ENCODE data around the gene MTA1.

The MTA1 gene

DNA sequence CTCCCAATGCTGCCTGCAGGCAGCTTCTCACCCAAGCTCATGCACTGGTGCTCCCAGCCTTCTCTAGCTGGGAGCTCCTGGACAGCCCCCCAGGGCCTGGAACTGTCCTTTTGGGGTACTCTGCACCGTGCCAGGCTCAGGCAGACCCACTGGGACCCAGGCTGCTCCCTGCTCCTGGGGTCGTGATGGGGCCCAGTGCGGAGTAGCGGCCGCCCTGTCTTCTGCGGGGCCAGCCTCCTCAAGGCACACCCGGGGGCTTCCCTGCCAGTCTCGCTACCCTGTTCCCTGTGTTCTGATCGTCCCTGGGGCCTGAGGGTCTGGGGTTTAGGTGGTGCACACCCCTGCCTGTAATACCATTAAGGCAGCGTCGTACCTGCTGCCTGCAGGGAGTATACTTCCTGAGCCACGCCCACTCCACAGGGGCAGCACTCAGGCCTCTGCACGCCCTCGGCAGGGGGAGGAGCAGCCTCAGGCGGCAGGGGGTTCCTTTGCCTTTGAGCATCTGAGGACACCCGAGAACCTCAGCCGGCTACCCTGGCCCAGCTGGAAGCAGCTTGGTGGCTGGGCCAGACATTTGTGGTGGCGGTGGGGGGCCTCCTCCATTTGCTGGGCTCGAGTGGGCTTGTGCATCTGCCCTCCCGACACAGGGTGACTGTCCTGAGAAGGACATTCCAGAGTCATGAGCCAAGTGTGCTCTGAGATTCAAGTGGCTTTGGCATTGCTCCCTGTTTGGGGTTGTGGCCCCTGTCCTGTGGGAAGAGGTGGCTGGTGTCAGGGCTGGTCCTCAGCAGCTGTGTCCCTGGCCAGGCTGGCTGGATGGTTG is 45.8 kb downstream of the MTA1 start:
- no peak for DNase-seq (ENCODE audit: low read depth)

DNA sequence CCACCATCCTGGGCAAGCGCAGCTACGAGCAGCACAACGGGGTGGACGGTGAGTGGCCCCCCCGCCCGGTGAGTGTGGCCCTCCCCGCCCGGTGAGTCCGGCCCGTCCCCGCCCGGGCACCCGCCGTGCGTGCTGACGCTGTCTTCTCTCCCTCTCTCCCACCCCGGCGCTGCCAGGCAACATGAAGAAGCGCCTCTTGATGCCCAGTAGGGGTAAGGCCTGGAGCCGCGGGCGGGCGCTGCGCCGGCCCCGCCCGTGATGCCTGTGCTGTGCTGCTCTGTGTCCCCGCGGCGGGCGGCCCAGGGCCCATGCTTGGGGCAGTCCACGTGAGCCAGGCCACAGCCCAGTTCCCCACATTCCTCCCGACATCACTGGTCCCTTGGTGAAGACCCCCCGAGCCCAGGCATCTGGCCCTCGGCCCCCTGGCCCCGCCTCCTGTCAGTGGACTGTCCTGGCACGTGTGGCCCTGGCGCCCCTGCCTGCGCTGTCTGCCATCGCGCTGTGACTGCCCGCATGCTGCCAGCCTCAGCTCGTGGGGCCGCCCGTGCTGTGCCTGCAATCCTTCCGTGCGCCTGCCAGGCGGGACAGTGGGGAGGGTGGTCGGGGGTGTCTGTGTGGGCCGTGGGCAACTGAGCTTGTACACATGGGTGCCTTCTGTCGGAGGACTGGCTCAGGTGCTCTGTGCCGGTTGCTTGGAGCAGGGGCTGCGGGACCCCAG is 47.1 kb downstream of the MTA1 start:
- no peak for DNase-seq (ENCODE audit: low read depth)

DNA sequence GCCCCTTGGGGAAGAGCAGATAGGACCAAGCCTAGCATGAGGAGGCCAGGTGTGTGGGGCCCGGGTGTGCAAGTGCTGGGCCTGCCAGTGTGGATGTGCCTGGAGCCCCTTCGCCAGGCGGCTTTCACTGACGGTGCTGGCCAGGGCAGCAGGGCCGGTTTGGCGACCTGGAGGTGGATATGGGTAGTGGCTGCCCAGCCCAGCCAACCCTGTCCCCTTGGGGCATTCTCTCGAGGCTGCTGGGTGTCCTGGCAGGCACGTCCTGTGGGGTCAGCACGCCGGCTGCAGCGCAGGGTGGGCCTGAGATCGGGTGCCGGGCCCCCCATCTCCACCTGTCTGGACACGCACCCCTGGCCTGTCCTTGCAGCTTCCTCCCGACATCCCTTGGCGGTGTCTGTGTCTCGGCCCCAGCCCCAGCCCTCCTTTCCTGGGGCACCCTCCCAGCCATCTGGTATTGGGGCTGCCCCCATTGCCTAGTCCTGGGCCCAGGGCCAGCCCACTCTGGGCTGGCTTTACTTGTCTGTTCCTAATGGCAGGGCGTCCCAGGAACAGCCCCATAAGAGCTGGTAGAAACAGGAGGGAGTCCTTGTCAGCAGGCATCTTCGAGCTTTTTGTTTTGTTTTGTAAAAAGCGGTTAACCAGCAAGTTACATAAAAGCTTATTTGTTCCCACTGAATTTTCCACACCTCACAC is 47.8 kb downstream of the MTA1 start:
- DNase-seq (ENCODE audit: low read depth), result no peak

DNA sequence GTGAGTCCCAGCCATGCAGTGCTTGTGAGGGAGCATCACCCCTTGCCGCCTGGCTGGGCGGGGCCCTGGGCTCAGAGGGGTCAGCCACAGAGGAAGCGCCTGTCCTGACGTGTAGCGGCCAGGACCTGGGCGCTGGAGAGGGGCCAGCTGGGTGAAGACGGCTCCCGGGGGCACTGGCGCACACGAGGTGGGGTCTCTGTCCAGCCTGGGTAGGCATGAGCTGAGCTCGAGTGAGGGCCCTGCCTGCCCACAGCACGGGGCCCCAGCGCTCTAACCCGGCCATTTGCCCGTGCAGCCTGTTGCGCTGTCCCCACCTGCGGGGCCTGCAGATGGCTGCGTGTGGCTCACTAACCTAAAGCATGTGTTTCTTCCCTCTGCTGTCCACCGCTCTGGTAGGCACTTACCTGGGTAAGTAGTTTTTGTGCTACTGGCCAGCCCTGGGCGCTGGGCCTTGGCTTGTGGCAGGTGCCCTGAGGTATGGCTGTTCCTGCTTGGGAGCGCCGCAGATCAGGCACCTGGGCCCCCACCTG is 48.4 kb downstream of the MTA1 start:
- DNase-seq (ENCODE audit: low read depth), result no peak

DNA sequence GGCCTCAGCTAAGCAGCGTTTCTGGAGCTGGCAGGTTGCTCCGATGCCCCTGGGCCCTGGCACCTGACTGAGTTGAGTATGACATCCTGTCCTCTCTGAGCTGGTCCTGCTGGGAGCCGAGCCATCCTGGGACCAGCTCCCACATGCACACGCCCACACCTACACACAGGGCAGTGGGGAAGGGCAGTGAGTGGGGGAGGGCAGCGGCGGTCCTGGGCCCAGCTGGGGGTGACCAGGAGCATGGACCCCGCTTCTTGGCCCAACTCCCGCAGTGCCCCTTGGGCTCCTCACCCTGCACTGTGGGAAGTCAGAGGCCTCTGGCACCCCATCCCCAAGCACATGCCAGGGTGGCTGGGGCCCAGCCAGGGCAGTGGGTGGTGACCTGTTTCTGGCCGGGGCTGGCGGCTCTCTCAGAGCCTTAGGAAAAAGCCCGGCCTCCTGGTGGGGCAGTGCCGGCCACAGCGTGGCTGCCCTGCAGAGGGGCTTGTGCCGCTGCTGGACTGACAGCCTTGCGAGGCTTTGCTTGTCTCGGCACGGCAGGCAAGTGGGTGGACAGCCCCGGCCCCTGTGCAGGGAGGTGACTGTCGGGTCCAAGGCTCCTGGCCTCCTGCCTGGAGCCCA is 49.1 kb downstream of the MTA1 start:
- no peak for DNase-seq (ENCODE audit: low read depth)

DNA sequence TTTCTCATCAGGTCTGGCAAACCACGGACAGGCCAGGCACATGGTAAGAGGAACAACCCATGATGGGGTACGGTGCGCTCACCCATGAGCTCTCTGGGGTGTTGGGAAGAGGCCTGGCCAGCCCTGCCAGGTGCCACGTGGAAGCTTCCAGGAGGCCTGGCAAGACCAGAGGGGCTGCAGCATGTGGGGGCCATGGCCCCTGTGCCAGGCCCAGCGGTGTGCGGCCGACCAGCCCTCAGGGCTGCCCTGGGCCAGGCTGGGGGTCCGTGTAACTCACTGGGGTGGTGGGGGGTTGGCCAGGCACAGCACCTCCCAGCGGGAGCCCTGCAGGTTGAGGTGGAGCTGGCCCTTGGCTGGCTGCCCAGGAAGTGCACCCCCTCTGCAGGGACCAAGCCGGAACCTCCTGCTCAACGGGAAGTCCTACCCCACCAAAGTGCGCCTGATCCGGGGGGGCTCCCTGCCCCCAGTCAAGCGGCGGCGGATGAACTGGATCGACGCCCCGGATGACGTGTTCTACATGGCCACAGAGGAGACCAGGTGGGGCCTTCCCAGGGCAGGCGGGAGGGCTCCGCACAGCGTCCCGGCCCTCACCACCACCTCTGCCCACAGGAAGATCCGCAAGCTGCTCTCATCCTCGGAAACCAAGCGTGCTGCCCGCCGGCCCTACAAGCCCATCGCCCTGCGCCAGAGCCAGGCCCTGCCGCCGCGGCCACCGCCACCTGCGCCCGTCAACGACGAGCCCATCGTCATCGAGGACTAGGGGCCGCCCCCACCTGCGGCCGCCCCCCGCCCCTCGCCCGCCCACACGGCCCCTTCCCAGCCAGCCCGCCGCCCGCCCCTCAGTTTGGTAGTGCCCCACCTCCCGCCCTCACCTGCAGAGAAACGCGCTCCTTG is 50.1 kb downstream of the MTA1 start:
- DNase-seq (ENCODE audit: low read depth), result no peak

DNA sequence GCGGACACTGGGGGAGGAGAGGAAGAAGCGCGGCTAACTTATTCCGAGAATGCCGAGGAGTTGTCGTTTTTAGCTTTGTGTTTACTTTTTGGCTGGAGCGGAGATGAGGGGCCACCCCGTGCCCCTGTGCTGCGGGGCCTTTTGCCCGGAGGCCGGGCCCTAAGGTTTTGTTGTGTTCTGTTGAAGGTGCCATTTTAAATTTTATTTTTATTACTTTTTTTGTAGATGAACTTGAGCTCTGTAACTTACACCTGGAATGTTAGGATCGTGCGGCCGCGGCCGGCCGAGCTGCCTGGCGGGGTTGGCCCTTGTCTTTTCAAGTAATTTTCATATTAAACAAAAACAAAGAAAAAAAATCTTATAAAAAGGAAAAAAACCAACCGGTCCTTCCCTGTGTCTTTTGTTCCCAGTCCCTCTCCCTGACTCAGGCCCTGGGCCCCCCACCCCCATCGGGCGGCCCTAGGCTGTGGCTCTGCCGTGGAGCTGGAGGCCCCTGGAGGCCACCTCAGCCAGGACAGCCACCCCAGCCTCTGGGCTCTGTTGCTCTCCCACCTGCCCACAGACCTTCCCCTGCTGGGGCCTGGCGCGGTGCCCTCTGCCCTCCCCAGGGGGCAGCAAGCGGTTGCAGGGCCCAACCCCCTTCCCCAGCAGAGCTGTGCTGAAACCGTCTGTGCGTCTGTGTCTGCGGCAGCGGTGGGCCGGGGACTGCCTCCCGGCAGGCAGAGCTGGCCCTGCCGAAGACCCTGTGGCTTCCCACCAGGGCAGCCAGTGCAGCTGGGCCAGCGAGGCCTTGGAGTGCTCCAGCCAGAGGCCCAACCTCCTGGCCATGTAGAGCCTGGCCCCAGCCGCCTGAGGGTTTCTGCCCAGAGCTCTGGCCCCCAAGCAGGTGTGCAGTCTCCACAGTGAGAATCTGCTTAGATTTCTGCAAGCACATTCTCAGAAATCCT is 51.0 kb downstream of the MTA1 start:
- DNase-seq (ENCODE audit: low read depth), result no peak

DNA sequence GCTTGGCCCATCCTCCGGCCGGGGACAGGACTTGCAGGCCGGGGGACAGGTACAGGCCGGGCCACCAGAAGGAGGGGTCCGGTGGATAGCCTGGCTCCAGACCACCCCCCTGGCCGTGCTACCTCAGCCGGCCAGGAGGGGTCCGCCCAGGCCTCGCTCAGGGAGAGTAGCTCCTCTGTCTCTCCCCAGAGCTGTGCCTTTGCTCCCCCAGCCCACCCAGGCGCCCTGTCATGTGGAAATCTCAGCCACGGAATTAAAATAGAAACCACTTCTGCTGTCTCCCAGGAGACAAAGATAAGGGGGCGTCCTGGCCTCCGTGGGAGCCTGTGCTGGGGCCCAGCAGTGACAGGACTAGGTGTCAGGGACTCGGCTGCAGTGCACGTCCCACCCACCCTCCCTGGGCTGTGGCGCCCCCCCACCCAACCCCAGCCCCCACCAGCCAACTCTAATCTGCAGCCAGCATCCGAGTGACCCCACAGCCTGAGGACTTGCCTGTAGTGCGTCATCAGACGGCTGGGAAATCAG is 51.7 kb downstream of the MTA1 start:
- DNase-seq (ENCODE audit: low read depth), result no peak

DNA sequence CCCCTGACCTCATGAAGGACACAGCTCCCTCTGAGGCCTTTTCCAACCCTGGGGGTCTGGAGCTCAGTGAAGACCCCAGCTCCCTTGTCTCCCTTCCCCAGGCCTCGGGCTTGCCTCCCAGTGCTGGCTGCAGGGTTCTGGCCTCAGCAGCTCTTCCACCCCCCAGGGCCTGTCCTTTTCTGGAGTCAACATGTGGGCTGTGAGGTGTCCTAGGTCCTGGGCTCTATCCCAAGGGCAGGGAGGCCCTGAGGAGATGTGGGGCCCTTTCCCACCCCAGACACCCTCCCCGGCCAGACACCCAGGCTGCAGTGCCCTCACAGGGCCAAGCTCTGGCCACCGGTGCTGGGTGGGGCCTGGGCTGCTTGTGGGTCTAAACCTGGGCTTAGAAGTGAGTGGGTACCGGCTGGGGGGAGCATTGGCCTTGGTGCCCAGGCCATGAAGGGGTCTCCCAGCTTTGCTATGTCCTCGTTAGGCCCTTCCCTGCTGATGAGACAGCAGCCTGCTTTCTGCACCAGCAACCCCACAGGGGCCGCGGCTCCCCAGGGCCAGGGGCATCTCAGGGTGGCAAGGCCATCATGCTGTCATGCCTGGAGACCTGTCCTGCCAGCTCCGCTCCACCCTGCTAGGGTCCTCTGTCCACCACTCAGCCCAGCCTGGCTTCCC is 52.3 kb downstream of the MTA1 start:
- DNase-seq (ENCODE audit: low read depth), result no peak

DNA sequence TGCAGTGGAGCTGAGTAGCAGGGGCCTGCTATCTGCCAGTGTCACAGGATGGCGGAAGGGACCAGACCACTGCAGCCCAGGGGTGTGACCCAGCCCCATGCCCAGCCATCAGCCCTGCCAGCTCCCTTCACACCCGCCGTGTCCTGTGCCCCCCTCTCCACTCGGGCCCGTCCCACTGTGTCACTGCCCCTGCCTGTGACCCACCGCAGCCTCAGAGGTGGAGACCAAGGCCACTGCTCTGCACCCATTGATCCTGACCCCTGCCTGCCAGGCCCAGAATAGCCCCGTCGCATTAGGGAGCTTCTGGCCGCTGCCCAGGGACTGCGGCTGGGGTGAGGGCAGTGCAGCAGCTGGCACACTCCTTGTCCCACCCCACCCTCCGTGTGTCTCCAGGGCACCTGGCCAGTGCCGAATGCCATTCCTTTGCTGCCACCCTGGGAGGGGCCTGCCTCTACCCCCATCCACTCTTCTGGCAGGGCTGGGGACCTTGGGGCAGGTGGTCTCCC is 52.9 kb downstream of the MTA1 start:
- no peak for DNase-seq (ENCODE audit: low read depth)

DNA sequence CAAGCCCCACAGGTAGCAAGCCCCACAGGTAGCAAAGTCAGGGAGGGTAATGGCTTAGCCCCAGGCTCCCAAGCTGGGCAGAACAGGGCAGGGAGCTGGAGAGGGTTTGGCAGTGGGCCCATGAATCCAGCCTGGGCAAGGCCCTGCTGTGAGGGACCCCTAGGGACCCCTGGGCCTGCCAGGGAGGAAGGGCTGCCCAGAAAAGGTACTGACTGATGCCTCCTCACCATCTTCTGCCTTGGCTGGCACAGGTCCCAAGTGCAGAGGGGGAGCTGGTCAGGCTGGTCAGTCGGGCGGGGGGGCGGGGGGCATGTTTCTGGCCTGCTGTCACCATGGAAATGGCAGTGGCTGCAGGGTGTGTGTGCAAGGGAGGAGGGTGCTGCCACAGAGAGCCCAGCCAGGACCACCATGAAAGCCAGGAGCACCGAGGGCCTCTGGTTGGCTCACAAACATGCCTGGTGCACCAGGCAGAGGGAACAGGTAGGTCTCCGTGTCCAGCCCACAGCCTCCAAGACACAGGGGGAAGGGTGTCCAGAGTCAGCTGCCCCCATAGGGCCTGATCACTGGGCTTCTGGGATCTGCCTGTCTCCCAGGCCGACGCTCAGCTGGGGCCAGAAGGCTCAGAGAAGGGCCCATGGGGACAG is 53.5 kb downstream of the MTA1 start:
- no peak for DNase-seq (ENCODE audit: low read depth)

DNA sequence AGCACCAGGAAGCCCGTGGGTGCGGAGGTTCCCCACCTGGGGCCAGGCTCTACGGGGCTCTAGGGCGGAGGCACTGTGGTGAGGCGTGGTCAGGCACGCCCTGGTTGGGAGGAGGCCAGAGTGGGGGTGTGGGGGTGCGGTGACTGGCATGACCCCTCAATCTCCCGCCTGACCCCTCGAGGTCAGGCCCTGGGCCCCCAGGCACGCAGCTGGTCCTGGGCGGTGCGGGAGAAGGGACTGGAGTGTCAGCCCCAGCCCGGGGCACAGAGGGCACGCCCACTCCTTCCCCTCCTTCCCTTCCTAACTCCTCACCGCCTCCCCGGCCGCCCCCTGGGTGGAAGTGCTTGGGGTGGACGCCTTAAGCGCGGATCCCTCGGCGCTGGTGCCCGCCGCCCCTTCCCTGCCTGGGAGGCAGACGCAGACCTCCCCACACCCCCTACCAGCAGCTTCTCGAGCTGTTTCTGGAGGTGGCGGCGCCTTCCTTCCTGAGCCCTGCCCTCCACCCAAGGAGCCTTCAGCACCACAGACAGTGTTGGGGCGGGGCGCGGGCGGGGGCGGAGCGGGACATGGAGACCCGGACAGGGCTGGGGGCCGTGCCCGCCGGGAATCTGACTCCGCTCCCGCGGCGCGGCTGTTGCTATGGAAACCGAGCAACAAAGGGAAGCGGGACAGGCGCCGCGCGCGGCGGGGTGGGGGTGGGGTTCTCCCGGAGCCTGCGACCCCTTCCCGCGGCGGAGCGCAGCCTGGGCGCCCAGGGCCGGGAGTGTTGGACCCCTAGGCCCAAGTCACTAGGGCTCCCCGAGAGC is 54.3 kb downstream of the MTA1 start:
- DNase-seq (ENCODE audit: low read depth), result peak; percentile 39

DNA sequence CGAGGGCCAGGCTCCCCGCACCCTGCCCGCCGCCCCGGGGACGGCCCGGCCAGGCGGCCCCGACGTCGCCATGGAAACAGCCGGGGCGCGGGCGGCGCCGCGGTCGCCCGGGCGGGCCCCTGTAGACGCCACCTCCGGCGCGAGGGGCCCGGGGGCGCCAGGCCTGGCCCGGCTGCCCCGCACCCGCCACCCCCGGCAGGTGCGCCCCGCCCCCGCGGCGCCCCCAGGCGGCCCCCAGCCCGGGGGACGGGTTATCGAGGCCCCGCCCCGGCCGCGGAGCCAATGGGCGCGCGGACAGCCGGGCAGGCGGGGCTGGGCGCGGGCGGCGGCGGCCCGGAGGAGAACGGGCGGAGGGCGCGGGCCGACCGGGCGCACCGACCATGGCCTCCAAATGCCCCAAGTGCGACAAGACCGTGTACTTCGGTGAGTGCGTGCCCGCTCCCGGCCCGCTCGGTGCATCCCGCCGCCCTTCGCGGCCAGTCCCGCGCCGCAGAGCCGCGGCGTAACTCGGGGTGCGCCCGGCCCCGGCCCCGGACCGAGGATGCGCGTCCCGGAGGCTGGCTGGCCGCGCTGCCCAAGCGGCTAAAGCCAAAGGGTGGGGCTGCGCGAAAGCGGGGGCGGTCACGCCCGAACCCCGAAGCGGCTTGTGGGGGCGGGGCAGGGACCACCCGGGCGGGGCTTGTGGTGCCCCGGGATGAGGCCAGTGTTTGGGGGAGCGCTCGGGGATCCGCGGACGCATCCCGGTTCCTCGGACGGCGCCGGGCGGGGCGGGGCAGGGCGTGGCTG is 55.0 kb downstream of the MTA1 start, which contains the start of gene CRIP2:
Gene CRIP2, plus strand, starts transcription at position 339 of the 786 bp plus-strand sequence. Its CDS starts 42 bp downstream, at position 381.
- DNase-seq (ENCODE audit: low read depth), result no peak

DNA sequence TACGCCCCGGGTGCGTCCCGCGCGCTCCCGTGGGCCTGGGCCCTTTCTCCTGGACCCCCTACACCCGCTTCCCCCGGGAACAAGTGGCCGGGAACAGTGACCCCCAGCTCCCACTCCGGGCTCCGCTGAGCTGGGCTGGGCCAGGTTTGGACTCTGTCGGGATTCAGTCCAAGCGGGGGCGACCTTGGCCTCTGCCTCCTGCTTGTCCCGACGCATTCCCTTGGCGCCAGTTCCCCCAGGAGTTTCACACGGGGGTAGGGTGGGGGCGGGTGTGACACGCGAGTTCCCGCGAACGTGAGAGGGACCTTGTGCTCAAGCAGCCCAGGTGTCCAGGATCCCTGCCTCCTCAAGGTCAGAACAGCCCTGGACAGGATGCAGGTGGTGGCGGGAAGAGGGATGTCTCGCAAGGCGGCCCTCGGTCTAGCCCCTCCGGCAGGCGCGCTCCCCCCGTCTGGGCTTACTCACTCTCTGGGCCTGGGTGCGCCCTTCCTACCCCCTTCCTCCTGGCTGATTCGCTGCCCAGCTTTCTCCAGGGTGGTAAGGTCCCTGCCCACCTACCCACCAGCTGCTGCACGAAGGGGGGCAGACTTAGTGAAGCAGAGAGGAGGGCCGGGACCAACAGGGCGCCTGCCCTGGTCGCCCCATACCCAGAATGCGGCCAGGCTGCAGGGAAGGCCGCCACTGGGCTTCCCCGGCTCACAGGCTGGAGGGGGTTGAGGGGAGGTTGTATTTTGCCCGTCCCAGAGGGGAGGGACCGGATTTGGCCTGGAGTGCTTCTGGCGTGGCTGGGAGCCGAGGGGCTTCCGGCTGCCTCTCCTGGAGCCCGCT is 55.9 kb downstream of the MTA1 start:
- no peak for DNase-seq (ENCODE audit: low read depth)

DNA sequence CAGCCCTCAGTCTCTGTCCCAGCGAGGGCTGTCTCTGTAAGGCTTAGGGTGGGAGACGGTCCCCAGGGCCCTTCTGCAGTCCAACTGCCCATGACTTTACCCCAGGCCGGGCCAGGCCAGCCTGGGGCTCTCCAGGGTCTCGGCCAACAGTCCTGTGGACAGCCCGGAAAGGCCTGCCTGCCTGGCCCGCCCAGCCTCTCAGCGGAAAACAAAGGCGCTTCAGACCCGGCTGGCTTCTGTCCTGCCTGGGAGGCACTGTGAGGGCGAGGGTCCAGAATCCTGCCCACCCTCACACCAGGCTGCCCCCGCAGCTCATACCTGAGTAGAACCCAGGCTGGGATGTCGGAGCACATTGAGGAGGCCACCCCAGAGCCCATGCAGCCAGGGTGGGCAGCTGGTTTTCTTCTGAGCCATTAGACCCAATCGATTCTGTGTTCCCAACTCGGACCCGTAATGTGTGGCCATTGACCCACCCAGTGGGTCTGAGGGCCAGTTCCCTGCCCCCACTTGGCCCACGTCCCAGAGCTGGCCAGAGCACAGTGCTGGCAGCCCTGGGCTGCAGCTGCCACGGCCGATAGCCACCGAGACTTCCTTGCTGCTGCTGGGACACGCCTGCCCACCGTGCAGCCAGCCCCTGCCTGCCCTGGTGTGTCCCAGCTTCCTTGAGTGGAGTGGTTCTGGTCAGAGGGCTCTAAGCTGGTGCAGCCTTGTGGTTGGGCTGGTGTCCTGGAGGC is 56.6 kb downstream of the MTA1 start:
- no peak for DNase-seq (ENCODE audit: low read depth)
